ENCODE measurements around the gene PSTPIP1.

PSTPIP1 gene

DNA sequence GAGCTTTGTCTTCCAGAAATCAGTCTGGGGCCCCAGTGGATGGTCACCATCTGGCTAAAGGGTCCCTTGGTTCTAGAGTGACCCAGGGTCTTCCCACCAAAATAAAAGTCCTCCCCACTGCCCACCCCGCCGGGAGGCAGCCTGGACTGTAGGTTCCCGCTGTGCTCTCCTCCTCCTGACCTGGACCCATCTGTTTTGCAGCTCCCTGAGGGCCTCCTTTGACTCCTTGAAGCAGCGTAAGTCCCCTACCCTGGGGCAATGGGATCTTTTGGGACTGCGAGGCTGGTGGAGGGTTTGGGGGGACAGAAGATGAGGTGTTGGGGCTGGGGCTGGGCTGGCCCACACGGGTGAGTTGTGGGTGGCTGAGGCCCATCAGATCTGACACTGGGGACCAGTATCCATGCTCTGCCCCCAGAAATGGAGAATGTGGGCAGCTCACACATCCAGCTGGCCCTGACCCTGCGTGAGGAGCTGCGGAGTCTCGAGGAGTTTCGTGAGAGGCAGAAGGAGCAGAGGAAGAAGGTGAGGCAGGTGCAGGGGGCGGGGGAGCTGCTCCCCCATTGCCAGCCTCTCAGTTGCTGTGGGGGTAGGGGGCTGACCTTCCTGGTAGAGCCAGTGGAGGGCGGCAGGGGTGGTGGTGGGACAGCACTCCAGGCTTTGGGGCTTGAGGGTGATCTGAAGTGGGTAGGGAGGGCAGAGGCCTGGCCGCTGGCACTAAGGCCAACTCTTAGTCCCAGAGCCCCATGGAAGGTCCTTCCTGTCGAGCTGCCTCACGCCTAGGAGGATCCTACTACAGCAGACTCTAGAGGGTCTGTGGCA lies 30.4 kb downstream of the PSTPIP1 start:
- Histone ChIP-seq H3K27ac (ENCODE audit: insufficient read depth, low read length, poor library complexity, severe bottlenecking) (peak overlapping the region; percentile 38), H3K9me3 (ENCODE audit: control insufficient read depth, low read length) (no peaks in the 10 kb centered on the region), H3K4me3 (ENCODE audit: insufficient read depth, low read depth, low read length, poor library complexity, severe bottlenecking) (no peak overlapping the region), H3K4me1 (ENCODE audit: control insufficient read depth, insufficient read depth, low read length, poor library complexity, severe bottlenecking) (peaks cover 31% of the 10 kb centered on the region), H3K27me3 (replicated peaks; ENCODE audit: control insufficient read depth, insufficient read depth, low read length, poor library complexity, severe bottlenecking) (no peaks in the 10 kb centered on the region), H3K36me3 (ENCODE audit: control insufficient read depth, insufficient read depth, low read length) (peaks cover 55% of the 10 kb centered on the region)
- no peak for DNase-seq

GRCh38 chr15:77025941-77026411 lies 31.1 kb downstream of the PSTPIP1 start:
- peak overlapping the region; percentile 38 for H3K27ac ChIP-seq (ENCODE audit: insufficient read depth, low read length, poor library complexity, severe bottlenecking)
- H3K27me3 ChIP-seq (replicated peaks; ENCODE audit: control insufficient read depth, insufficient read depth, low read length, poor library complexity, severe bottlenecking), result no peaks in the 10 kb centered on the region
- peaks cover 55% of the 10 kb centered on the region for H3K36me3 ChIP-seq (ENCODE audit: control insufficient read depth, insufficient read depth, low read length)
- no peak for DNase-seq
- H3K4me1 ChIP-seq (ENCODE audit: control insufficient read depth, insufficient read depth, low read length, poor library complexity, severe bottlenecking), result peaks cover 24% of the 10 kb centered on the region
- H3K9me3 ChIP-seq (ENCODE audit: control insufficient read depth, low read length), result no peaks in the 10 kb centered on the region
- H3K4me3 ChIP-seq (ENCODE audit: insufficient read depth, low read depth, low read length, poor library complexity, severe bottlenecking), result no peak overlapping the region

DNA sequence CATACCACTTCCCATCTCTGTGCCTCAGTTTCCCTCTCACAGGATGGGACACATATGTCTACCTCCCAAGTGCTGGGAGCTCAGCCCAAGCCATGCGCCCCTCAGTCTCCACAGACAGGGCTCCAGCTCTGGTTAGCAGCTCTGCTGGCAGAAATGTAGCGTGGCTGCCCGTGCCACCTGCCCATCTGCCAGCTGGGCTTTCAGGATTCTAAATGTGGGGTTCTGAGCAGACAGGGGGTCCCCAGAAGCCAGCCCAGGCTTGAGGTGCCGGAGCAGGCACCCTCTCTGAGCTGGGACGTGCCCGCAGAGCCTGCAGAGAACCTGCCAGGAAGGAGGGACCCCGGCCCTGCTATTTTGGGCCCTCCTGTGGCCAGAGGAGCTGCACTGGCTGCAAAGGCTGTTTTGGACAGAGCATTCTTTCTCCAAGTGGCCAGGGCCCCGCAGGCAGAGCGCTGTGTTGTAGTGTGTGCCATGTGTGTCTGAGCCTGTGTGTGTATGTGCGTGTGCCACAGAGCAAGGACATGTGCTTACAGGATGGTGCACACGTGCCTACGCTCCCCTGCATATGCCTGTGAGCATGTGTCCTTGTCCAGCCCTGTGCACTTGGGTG lies 31.7 kb downstream of the PSTPIP1 start:
- H3K27ac ChIP-seq (ENCODE audit: insufficient read depth, low read length, poor library complexity, severe bottlenecking), result no peak overlapping the region
- H3K4me1 ChIP-seq (ENCODE audit: control insufficient read depth, insufficient read depth, low read length, poor library complexity, severe bottlenecking), result peaks cover 18% of the 10 kb centered on the region
- H3K4me3 ChIP-seq (ENCODE audit: insufficient read depth, low read depth, low read length, poor library complexity, severe bottlenecking), result no peak overlapping the region
- no peak for DNase-seq
- no peaks in the 10 kb centered on the region for H3K9me3 ChIP-seq (ENCODE audit: control insufficient read depth, low read length)
- H3K36me3 ChIP-seq (ENCODE audit: control insufficient read depth, insufficient read depth, low read length), result peaks cover 61% of the 10 kb centered on the region
- H3K27me3 ChIP-seq (replicated peaks; ENCODE audit: control insufficient read depth, insufficient read depth, low read length, poor library complexity, severe bottlenecking), result no peaks in the 10 kb centered on the region

DNA sequence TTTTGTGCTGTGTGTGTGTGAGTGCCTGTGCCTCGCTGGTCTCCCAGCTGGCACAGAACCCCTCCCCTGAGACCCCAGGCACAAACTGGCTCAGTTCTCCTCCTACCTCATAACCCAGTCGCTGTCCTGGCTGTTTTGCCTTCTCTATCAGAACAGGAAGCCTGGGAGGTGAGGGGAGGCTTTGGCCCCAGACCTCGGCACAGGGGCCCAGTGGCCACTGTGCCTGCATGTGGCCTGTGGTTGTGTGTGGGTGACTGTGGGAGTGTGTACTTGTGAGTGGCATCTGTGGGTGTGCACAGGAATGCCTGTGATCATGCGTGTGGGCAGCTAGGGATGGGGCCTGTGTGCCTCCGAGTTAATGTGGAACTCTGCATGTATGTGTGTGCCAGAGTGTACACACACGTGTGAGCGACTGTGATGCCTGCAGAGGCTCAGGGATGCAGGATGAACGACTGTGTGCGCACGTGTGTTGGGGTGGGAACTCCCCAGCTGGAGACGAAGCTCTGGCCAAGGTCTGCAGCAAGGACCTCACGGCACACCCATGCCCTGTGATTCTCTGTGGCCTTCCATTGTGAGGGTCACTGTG lies 32.3 kb downstream of the PSTPIP1 start:
- Histone ChIP-seq H3K4me3 (ENCODE audit: insufficient read depth, low read depth, low read length, poor library complexity, severe bottlenecking) (no peak overlapping the region), H3K4me1 (ENCODE audit: control insufficient read depth, insufficient read depth, low read length, poor library complexity, severe bottlenecking) (peaks cover 12% of the 10 kb centered on the region), H3K36me3 (ENCODE audit: control insufficient read depth, insufficient read depth, low read length) (peaks cover 67% of the 10 kb centered on the region), H3K9me3 (ENCODE audit: control insufficient read depth, low read length) (no peaks in the 10 kb centered on the region), H3K27ac (ENCODE audit: insufficient read depth, low read length, poor library complexity, severe bottlenecking) (peak overlapping the region; percentile 22), H3K27me3 (replicated peaks; ENCODE audit: control insufficient read depth, insufficient read depth, low read length, poor library complexity, severe bottlenecking) (no peaks in the 10 kb centered on the region)
- DNase-seq, result no peak

DNA sequence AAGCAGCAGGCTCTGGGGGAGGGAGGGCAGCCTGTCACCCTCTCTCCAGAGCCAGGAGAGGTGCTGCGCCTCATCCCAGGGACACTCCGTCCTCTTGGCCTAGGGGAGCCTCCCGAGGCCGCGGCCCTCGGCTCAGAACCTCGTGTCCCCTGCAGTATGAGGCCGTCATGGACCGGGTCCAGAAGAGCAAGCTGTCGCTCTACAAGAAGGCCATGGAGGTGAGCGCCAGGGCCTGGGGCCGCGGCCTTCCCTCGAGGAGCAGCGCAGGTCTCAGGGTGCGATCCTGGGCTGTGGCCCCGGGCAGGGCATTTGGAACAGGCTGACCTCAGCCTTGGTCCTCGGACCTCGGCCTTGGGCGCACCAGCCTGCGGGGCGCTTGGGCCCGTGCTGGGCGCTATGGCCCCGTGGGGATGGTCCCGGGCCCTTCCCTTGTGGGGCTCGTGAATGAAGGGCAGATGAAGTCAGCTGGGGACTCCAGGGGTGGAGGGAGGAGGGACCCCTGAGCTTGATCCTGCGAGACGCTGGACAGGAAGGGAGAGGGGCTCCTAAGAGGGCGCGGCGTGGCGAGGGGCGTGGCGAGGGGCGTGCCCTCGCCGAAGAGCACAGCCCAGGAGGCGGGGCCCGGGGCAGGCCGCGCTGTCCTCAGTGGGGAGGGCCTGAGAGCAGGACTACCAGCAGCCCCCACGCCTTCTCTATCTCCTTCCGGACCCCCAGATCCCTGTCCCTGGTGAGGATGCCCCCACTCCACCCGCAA lies 32.9 kb downstream of the PSTPIP1 start:
- Histone ChIP-seq H3K27ac (ENCODE audit: insufficient read depth, low read length, poor library complexity, severe bottlenecking) (peak overlapping the region; percentile 22), H3K4me3 (ENCODE audit: insufficient read depth, low read depth, low read length, poor library complexity, severe bottlenecking) (no peak overlapping the region), H3K9me3 (ENCODE audit: control insufficient read depth, low read length) (no peaks in the 10 kb centered on the region), H3K27me3 (replicated peaks; ENCODE audit: control insufficient read depth, insufficient read depth, low read length, poor library complexity, severe bottlenecking) (no peaks in the 10 kb centered on the region), H3K36me3 (ENCODE audit: control insufficient read depth, insufficient read depth, low read length) (peaks cover 73% of the 10 kb centered on the region), H3K4me1 (ENCODE audit: control insufficient read depth, insufficient read depth, low read length, poor library complexity, severe bottlenecking) (peaks cover 7% of the 10 kb centered on the region)
- DNase-seq, result no peak

GRCh38 chr15:77028451-77029165 lies 33.7 kb downstream of the PSTPIP1 start:
- Histone ChIP-seq H3K4me1 (ENCODE audit: control insufficient read depth, insufficient read depth, low read length, poor library complexity, severe bottlenecking) (peaks cover 7% of the 10 kb centered on the region), H3K27me3 (replicated peaks; ENCODE audit: control insufficient read depth, insufficient read depth, low read length, poor library complexity, severe bottlenecking) (no peaks in the 10 kb centered on the region), H3K36me3 (ENCODE audit: control insufficient read depth, insufficient read depth, low read length) (peaks cover 79% of the 10 kb centered on the region), H3K9me3 (ENCODE audit: control insufficient read depth, low read length) (no peaks in the 10 kb centered on the region), H3K4me3 (ENCODE audit: insufficient read depth, low read depth, low read length, poor library complexity, severe bottlenecking) (no peak overlapping the region), H3K27ac (ENCODE audit: insufficient read depth, low read length, poor library complexity, severe bottlenecking) (no peak overlapping the region)
- DNase-seq, result no peak

DNA sequence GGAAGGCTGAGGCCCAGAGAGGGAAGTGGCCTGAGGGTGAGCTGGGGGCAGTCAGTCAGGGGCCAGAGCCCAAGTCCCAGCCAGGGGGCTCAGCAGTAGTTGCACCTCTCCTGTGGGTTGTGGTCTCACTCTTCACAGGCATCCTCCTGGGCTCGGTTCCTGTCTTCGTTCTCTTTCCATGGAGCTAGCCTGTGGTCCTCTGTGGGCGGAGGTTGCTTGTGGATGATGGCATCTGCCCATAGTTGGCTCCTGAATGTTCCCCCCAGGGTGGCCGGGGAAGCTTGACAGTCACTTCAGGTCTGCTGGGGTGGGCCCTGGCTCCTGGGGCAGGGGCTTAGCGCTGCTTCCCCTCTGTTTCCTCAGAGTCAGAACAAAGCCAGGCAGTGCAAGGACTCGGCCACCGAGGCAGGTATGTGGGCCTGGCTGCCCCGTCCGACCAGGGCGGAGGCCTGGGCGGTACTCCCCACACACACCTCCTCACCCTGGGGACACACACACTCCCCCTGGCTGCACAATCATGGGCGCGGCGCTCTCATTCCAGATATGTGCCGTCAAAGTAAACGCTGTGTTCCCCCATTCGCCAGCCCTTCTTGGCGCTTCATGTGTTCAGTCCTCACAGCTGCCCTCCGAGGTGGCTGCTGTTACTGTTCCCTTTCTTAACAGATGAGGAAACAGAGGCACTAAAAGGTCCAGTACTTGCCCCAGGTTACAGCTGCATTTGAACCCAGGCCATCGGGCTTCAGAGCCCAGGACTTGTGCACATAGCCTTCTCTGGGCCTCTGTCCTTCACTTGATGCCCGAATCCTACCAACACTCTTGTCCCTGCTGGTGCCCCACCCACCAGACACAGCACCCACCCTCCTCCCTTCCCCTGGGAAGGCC lies 34.5 kb downstream of the PSTPIP1 start:
- Histone ChIP-seq H3K36me3 (ENCODE audit: control insufficient read depth, insufficient read depth, low read length) (peaks cover 77% of the 10 kb centered on the region), H3K27me3 (replicated peaks; ENCODE audit: control insufficient read depth, insufficient read depth, low read length, poor library complexity, severe bottlenecking) (no peaks in the 10 kb centered on the region), H3K4me3 (ENCODE audit: insufficient read depth, low read depth, low read length, poor library complexity, severe bottlenecking) (no peak overlapping the region), H3K9me3 (ENCODE audit: control insufficient read depth, low read length) (no peaks in the 10 kb centered on the region), H3K4me1 (ENCODE audit: control insufficient read depth, insufficient read depth, low read length, poor library complexity, severe bottlenecking) (no peaks in the 10 kb centered on the region), H3K27ac (ENCODE audit: insufficient read depth, low read length, poor library complexity, severe bottlenecking) (no peak overlapping the region)
- DNase-seq, result no peak

- Histone ChIP-seq H3K27ac (ENCODE audit: insufficient read depth, low read length, poor library complexity, severe bottlenecking) (no peak overlapping the region), H3K27me3 (replicated peaks; ENCODE audit: control insufficient read depth, insufficient read depth, low read length, poor library complexity, severe bottlenecking) (no peaks in the 10 kb centered on the region), H3K4me1 (ENCODE audit: control insufficient read depth, insufficient read depth, low read length, poor library complexity, severe bottlenecking) (no peaks in the 10 kb centered on the region), H3K4me3 (ENCODE audit: insufficient read depth, low read depth, low read length, poor library complexity, severe bottlenecking) (no peak overlapping the region), H3K36me3 (ENCODE audit: control insufficient read depth, insufficient read depth, low read length) (peaks cover 76% of the 10 kb centered on the region), H3K9me3 (ENCODE audit: control insufficient read depth, low read length) (no peaks in the 10 kb centered on the region)
- DNase-seq, result no peak
Observed at GRCh38 chr15:77030048-77030927, 35.4 kb downstream of the PSTPIP1 start.
